ENCODE measurements around the gene P3R3URF.

P3R3URF gene

DNA sequence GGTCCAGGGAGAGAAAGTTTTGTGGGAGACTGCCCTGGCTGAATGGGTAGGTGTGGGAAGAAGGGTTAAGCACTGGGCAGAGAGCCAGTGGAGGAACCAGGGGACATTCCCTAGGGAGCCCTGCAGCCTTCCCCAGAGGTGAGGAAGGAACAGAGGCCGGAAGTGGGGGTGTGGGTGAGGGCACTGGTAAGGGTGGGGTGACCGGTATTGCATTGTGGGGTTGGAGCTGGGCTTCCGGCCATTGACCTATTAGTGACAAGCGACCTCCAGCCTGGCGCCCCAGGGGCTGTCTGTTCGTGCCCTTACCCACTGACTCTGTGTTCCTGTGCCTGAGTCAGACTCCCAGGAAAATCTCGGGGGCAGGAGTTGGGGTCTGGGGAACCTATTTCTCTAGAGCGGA, 4.9 kb downstream of the P3R3URF start:
- no peak for TF ChIP-seq CTCF (IDR thresholded peaks at IDR 0.05; ENCODE audit: borderline replicate concordance, control extremely low read depth, extremely low read depth, insufficient read depth, missing control alignments)
- DNase-seq (ENCODE audit: low spot score) = no peak
- in situ Hi-C loops (cut with MboI; ENCODE audit: low sequenced_read_pairs, unreplicated experiment) = no loop called here

DNA sequence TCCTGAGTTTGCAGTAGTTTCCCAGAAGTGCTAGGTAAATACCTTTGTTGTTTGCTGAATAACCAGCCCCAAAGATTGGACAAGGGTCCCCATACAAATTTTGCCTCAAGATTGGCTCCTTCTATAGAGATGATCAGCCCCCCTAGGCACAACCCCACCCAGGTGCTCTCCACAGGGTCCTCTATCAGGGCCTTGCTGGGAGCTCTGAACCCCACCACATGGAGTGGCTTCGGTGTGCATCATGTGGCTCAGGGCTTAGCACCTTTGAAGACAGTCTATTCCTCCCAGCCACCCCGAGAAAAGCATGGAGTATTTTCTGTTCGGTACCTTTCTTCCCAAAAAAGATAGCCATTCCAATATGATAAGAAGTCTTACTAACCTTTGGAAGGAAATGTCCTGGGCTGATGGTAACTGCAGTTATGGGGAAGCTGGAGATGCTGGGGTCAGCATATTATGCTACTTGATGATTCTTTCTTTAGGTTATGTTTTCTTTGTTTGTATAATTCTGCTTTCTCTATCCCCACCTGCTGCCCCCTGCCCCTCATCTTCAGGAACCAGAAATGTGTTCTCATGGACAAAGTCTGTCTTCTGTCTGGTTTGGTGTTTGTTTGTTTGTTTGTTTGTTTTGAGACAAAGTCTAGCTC, 6.4 kb downstream of the P3R3URF start:
- DNase-seq (ENCODE audit: low spot score) = no peak
- in situ Hi-C loops (cut with MboI; ENCODE audit: low sequenced_read_pairs, unreplicated experiment) = no loop called here
- TF ChIP-seq CTCF (IDR thresholded peaks at IDR 0.05; ENCODE audit: borderline replicate concordance, control extremely low read depth, extremely low read depth, insufficient read depth, missing control alignments) = no peak

GRCh38 chr1:46168477-46168876, 7.8 kb downstream of the P3R3URF start:
- no peak for TF ChIP-seq CTCF (IDR thresholded peaks at IDR 0.05; ENCODE audit: borderline replicate concordance, control extremely low read depth, extremely low read depth, insufficient read depth, missing control alignments)
- in situ Hi-C loops (cut with MboI; ENCODE audit: low sequenced_read_pairs, unreplicated experiment) = no loop called here
- DNase-seq (ENCODE audit: low spot score) = no peak

- TF ChIP-seq CTCF (IDR thresholded peaks at IDR 0.05; ENCODE audit: borderline replicate concordance, control extremely low read depth, extremely low read depth, insufficient read depth, missing control alignments) = no peak
- DNase-seq (ENCODE audit: low spot score) = peak; percentile 66
- in situ Hi-C loops (cut with MboI; ENCODE audit: low sequenced_read_pairs, unreplicated experiment) = no loop called here
These were observed 9.5 kb downstream of the P3R3URF start for GRCh38 chr1:46166521-46167462.

DNA sequence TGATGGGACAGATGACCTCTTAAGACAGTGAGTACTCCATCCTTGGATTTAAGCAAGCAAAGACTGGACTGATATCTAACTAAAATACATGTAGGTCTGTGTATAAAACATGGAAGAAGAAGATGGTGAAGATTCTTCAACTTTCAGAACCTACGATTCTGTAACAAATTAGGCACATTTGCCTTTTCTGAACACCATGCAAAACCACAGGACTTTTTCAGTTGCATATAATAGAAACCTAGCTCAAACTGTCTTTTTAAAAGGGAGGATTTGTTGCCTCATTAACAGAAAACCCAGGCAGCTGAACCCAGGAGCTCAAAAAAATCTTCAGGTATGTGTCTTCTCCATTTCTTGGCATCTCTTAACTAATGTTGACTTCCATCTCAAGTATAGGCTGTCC, 16.1 kb downstream of the P3R3URF start:
- TF ChIP-seq CTCF (IDR thresholded peaks at IDR 0.05; ENCODE audit: borderline replicate concordance, control extremely low read depth, extremely low read depth, insufficient read depth, missing control alignments) = no peak
- no peak for DNase-seq (ENCODE audit: low spot score)
- in situ Hi-C loops (cut with MboI; ENCODE audit: low sequenced_read_pairs, unreplicated experiment) = no loop called here

DNA sequence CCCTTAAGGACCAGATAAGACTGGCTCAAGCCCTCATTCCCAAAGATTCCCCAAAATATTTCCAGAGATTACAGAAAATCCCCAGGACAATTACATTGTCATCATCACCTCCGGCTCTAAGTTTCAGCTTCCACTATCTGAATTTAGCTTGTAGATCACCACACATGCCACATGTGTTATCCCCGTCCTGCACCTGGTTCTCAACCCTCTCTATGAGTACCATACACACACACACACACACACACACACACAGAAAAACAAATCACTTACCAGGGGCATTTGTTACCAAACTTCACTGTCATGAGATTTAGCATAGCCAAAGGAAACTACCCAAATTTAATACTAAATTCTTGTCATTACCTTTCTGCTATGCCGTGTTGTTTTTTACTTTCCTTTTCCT, 16.8 kb downstream of the P3R3URF start:
- TF ChIP-seq CTCF (IDR thresholded peaks at IDR 0.05; ENCODE audit: borderline replicate concordance, control extremely low read depth, extremely low read depth, insufficient read depth, missing control alignments) = no peak
- DNase-seq (ENCODE audit: low spot score) = no peak
- in situ Hi-C loops (cut with MboI; ENCODE audit: low sequenced_read_pairs, unreplicated experiment) = no loop called here
